Measurements from ENCODE around the gene ANKRD31.

Gene ANKRD31

GRCh38 chr5:75054134-75054930 is 182.3 kb downstream of the ANKRD31 start:
- no peak for DNase-seq

GRCh38 chr5:75053304-75054133 is 183.2 kb downstream of the ANKRD31 start:
- DNase-seq, result peak; percentile 56

GRCh38 chr5:75053054-75053303 is 183.7 kb downstream of the ANKRD31 start:
- DNase-seq, result no peak

- DNase-seq, result no peak
These were observed 184.3 kb downstream of the ANKRD31 start, which contains the start of gene GCNT4 for GRCh38 chr5:75052192-75053053. Gene GCNT4 (minus strand): TSS chr5:75052558. CDS start chr5:75030037, 22,521 bp downstream.

- DNase-seq, result no peak
These were observed 185.4 kb downstream of the ANKRD31 start for GRCh38 chr5:75051217-75051751.

GRCh38 chr5:75050415-75050814 is 186.3 kb downstream of the ANKRD31 start:
- DNase-seq, result no peak

- no peak for DNase-seq
These were observed 187.0 kb downstream of the ANKRD31 start for GRCh38 chr5:75049456-75050351.

- DNase-seq, result no peak
These were observed 188.2 kb downstream of the ANKRD31 start for GRCh38 chr5:75048457-75048953.

- DNase-seq, result no peak
These were observed 189.3 kb downstream of the ANKRD31 start for GRCh38 chr5:75047356-75047755.

- DNase-seq, result no peak
These were observed 190.1 kb downstream of the ANKRD31 start for GRCh38 chr5:75046366-75047142.

- no peak for DNase-seq
These were observed 191.6 kb downstream of the ANKRD31 start for GRCh38 chr5:75045071-75045470.

GRCh38 chr5:75044406-75044805 is 192.3 kb downstream of the ANKRD31 start:
- no peak for DNase-seq

- DNase-seq, result no peak
These were observed 192.9 kb downstream of the ANKRD31 start for GRCh38 chr5:75043633-75044264.

GRCh38 chr5:75042522-75042921 is 194.2 kb downstream of the ANKRD31 start:
- DNase-seq, result no peak

- no peak for DNase-seq
These were observed 195.7 kb downstream of the ANKRD31 start for GRCh38 chr5:75040973-75041372.

GRCh38 chr5:75037106-75037505 is 199.6 kb downstream of the ANKRD31 start:
- DNase-seq, result no peak

- no peak for DNase-seq
These were observed 202.4 kb downstream of the ANKRD31 start for GRCh38 chr5:75034137-75034739.

- no peak for DNase-seq
These were observed 205.3 kb downstream of the ANKRD31 start for GRCh38 chr5:75031366-75031765.

GRCh38 chr5:75028090-75028489 is 208.6 kb downstream of the ANKRD31 start:
- no peak for DNase-seq
